ENCODE results near the gene APOBR.

GRCh38 chr16:28505489-28506137 lies 11.2 kb downstream of the APOBR start:
- TF ChIP-seq EZH2phosphoT487 (IDR thresholded peaks at IDR 0.05; ENCODE audit: insufficient read depth, low read depth) (no peak), EZH2 (IDR thresholded peaks at IDR 0.05; ENCODE audit: insufficient read depth, poor library complexity, severe bottlenecking) (no peak)

Data from GM23248 (cell line).